Stimulated activated CD4-positive, alpha-beta T cell treated with anti-CD3 and anti-CD28 coated beads, TNF-alpha, amount 100 ng/mL, for 1 hour (primary cell): ENCODE results near the gene CRYZL1.

Experiments used
- DNase-seq, 3 donors: peaks; one replicate each; pipeline ENCODE4 v3.0.0-alpha.2; 2020; ENCODE audit warnings: low read depth in 3 of 3, low spot score in 1 of 3

Gene CRYZL1

DNA sequence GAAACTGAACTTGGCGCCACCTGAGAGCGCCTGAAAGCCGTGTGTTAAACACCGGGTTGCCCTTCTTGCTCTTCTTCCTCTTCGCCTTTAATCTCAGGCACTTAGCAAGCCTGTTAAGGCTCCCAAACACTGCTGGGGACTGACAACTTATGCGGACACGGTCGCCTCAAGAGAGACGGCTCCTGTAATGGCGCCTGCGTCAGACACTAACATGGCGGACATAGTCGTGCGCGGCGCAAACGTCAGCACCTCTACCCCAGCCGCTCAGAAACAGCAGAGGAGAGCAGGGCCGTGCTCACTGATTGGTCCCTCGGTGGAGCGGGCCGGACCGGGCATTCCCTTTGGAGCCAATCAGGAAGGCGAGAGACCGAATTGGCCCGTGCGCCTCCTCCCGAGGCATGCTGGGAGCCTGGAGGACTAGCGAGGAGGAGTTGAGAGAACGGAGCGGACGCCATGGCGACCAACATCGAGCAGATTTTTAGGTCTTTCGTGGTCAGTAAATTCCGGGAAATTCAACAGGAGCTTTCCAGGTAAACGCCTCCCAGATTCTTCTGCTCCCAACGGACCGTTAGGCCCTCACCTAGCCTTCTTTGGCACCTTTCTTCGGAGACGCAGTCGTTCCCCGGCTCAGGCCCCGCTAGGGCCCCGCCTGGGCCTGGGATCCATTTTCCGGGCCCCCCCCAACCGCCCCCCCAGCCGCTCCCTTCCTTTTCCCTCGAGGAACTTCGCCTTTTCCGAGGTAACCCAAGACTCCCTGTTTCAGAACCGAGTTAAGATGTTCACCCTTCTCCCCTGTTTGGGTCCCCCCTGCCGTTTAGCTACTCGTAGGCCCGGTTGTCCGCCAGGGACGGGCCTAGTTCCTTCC lies 98.7 kb downstream of the CRYZL1 start, which contains the start of gene SON:
SON (plus strand) TSS at position 399 of the 865 bp plus-strand sequence; CDS start at position 454, 55 bp downstream.
- DNase-seq = peak; percentile 84 to 95 (median 95)

DNA sequence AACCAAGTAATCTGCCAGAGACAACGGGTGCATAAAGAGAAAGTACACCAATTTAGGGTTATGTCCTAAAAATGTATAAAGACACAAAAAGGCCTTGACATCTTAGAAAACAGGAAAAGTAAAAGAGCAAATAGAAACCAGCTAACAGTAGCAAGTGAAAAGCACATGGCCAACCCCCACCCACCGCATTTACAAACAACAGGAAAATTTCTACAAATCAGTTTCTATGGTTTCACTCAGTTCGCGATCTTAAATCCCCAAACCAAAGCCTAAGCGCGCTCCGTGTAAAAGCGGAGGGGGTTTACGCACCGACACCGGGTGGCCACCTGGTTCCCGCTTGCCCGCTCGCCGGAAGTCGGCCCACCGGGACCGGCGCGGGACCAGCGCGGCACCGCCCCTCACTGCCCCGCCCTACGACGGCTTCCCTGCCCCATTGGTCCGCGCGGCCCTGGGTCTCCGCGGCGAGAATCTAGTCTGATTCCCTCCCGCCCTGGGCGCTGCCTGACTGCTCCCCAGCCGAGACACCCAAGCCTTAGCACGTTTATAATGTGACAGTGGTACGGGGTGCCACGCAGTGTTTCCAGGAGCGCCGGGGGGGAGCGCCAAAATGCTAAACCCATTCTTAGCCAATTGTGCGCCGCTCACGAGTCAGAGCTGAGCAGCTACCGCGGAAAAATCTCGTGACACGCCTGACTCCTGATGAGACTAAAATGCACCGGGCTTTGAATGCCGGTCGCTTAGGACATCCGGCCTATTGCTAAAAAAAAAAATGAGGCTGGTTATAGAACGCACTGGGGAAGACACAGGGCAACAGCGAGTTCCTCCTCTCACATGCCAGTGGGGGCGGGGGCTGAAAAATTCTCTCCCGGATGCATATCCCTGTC lies 99.5 kb downstream of the CRYZL1 start, which contains the start of gene GART:
GART (minus strand) TSS at position 362 of the 884 bp plus-strand sequence. CDS start 2,802 bp downstream, outside the sequence.
- peak; percentile 43 to 73 (median 49) for DNase-seq

- DNase-seq = no peak
Observed at GRCh38 chr21:33541105-33541711, 100.3 kb downstream of the CRYZL1 start.

- no peak for DNase-seq
Observed at GRCh38 chr21:33540711-33541104, 100.8 kb downstream of the CRYZL1 start.

- no peak for DNase-seq
Observed at GRCh38 chr21:33539616-33540015, 101.9 kb downstream of the CRYZL1 start.
